HG03139 (cell line): Measurements from ENCODE around the gene MFRP.
"Not testable (repeated sequence)": the region's sequence is repeated elsewhere in the genome, so short reads cannot be mapped to it uniquely, and the experiment has no call there.

Experiments used
- ATAC-seq: cut with Tn5 transposase; IDR thresholded peaks from one replicate; pipeline ENCODE4 v1.9.1; 2021; ENCODE audit not compliant: unreplicated experiment

Gene MFRP

GRCh38 chr11:119346605-119347004, at the start of gene MFRP:
TSS of gene MFRP (minus strand) at chr11:119346705. CDS start at chr11:119346513, 192 bp downstream.
- ATAC-seq: no peak

- ATAC-seq: no peak
Measured at GRCh38 chr11:119391275-119391674, 44.8 kb upstream of the MFRP start.

- no peak for ATAC-seq
Measured at GRCh38 chr11:119389611-119390254, 43.2 kb upstream of the MFRP start.

- ATAC-seq: no peak
Measured at GRCh38 chr11:119388103-119388502, 41.6 kb upstream of the MFRP start.

GRCh38 chr11:119384332-119384731, 37.8 kb upstream of the MFRP start:
- no peak for ATAC-seq

GRCh38 chr11:119382513-119382912, 36.0 kb upstream of the MFRP start:
- ATAC-seq: not testable (repeated sequence)

GRCh38 chr11:119382101-119382500, 35.6 kb upstream of the MFRP start:
- ATAC-seq: no peak

- ATAC-seq: peak; percentile 98
Measured at GRCh38 chr11:119381181-119381988, 34.9 kb upstream of the MFRP start, which contains the start of gene USP2. TSS of gene USP2 (minus strand) at chr11:119381690. CDS start at chr11:119373480, 8,210 bp downstream.

- no peak for ATAC-seq
Measured at GRCh38 chr11:119380827-119381180, 34.3 kb upstream of the MFRP start.

- no peak for ATAC-seq
Measured at GRCh38 chr11:119380160-119380826, 33.8 kb upstream of the MFRP start.

- no peak for ATAC-seq
Measured at GRCh38 chr11:119378851-119379465, 32.5 kb upstream of the MFRP start.

- no peak for ATAC-seq
Measured at GRCh38 chr11:119377961-119378667, 31.6 kb upstream of the MFRP start.

GRCh38 chr11:119377112-119377901, 30.8 kb upstream of the MFRP start:
- no peak for ATAC-seq

- ATAC-seq: no peak
Measured at GRCh38 chr11:119376197-119376847, 29.8 kb upstream of the MFRP start.

- ATAC-seq: no peak
Measured at GRCh38 chr11:119375337-119376196, 29.1 kb upstream of the MFRP start.

- ATAC-seq: no peak
Measured at GRCh38 chr11:119374632-119375336, 28.3 kb upstream of the MFRP start.

- no peak for ATAC-seq
Measured at GRCh38 chr11:119373921-119374631, 27.6 kb upstream of the MFRP start.
